ENCODE measurements around the gene B3GAT1.
"Not testable (repeated sequence)": the region's sequence is repeated elsewhere in the genome, so short reads cannot be mapped to it uniquely, and the experiment has no call there.

The B3GAT1 gene

DNA sequence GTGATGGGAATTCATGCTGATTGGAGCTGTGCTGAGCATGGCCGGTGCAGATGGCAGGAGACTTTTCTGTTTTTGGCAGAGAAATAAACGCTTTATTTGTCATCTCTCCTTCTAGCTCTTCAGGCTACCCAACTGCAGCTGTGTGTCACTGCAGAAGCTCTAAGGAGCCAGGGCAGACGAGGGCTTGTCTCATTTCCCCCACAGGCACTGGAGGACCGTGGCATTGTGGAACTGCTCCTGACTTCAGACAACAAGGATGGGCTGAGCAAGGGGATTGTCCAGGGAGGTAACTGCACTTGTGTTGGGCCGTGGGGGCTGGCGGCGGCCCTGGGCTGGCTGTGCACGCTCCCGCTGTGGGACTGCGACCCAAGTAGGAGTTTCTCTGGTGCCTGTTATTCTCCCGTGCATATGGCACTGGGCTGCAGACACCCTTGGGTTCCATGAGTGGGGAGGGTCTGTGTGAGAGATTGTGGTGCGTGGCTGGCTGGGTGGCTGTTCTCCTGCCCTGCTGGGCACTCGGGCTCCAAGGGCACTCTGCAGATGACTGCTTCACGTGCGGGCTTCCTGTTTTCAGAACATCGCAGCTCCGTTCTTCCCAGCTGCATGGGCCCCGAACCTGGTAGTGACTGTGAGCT lies 53.1 kb downstream of the B3GAT1 start:
- in situ Hi-C loops (cut with HindIII; ENCODE audit: low sequenced_read_pairs): no loop called here

DNA sequence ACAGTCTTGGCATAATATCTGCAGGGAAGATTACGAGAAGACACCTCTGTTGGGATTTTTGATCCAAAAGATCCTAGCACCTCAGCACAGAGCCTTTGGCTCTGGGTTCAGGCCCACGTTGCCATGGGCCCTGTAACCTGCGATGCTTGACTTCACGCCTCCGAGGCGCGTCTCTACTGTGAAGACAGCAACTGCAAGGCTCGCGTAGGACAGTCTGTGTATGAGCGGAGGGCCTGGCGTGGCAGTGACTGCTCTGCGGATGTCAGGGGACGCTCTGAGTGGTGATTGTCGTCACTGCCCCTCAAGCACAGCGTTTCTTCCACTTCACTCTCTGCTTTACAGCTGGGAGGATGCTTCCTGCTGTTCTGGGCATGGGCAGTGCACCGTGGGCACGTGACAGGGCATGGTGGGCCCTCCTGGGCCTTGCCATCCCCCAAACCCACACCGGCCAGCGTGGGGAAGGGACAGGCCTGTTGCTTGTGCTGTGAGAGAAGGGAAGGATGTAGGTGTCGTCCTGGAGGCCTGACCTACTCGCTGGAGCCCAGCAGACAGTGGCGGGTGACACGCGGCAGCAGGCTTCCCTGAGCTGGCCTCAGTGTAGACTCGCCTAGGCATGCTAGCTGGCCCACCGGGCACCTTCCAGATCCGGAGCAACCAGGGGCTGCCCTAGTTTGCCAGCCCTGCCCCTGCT lies 53.7 kb downstream of the B3GAT1 start:
- in situ Hi-C loops (cut with HindIII; ENCODE audit: low sequenced_read_pairs): no loop called here

GRCh38 chr11:134357545-134357839 lies 54.5 kb downstream of the B3GAT1 start:
- in situ Hi-C loops (cut with HindIII; ENCODE audit: low sequenced_read_pairs): no loop called here

DNA sequence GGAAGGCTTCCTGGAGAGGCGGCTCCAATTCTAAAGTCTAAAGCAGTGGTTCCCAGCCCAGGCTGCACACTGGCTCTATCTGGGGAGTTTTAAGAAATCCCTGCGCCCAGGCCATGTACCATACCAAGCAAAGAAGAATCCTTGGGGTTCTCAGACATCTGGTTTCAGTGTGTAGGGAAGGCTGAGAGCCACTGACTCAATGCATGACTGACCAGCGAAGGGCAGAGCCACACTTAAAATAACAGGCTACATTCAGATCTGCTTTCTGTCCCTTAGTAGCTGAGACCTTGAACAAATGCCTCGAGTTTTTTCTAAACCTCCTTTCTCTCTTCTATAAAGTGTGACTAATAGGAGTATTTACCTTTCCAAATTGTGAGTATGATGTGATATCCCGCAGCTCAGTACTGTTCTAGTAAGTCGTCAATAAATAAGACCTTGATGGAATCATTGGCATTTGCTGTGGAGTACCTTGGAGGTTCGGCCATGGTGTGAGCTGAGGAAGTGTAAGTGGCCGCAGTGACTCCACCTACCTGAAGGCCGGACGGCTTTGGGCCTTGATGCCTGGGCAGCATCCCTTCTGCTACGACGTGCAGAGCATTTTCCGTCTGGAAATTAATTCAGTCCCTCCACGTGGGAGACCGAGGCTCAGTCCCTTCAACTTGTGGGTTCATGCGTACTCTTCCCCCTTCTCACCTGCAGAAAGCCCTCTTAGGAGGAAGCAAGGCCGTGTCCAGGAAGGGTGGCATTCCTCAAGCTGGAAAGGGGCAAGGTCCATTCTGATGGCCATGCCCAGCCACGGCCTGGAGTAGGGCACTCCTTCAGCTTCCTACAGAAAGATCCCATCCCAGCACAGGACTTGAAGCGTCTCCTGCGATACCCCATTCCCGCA lies 55.1 kb downstream of the B3GAT1 start:
- in situ Hi-C loops (cut with HindIII; ENCODE audit: low sequenced_read_pairs): no loop called here

DNA sequence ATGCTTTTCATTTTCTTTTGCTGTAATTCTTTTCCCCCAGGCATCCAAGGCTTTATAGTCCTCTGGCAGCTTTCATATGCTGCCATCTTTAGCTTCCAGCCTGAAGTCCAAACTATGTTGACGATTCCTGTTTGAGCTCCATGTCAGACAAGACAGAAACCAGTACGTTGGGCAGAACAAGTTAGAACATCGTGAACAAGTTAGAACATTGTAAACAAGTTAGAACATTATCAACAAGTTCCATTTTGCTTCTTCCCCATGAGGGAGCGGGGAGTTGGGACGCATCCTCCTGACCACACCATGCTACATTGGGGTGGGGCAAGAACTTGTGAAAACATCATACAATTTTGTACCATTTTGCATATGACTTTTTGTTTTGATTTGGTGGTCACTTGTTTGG lies 56.4 kb downstream of the B3GAT1 start:
- in situ Hi-C loops (cut with HindIII; ENCODE audit: low sequenced_read_pairs): no loop called here

GRCh38 chr11:134355136-134355535 lies 56.9 kb downstream of the B3GAT1 start:
- in situ Hi-C loops (cut with HindIII; ENCODE audit: low sequenced_read_pairs): no loop called here

DNA sequence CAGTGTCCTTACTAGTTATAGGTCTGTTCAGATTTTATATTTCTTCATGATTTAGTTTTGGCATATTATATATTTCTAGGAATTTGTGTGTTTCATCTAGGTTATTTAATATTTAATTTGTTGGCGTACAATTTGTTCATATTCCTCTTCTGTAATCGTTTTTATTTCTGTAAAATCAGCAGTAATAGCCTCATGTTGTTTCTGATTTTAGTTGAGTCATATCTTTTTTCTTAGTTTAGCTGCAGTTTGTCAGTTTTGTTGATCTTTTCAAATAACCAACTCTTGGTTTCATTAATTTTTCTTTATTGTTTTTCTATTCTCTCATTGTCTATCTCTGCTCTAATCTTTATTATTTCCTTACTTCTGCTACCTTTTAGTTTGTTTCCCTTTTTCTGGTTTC lies 59.9 kb downstream of the B3GAT1 start:
- in situ Hi-C loops (cut with HindIII; ENCODE audit: low sequenced_read_pairs): no loop called here

DNA sequence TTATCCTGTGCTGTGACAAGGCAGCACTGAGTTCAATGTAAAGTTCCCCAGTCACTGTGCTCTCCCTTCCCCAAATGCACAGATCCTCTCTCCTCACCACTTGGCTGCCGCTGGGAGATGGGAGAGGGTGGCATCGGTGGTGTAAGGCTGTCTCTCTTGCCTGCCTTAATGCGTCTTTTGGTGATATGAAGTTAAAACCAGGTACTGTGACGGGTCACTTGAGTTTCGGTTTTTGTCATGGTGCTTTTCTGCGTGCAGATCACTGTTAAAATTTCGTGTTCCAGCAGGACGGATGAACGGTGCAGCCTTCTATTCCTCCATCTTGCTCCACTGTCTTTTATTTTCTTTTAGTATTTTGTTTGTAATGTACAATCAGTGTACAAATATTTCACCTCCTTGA lies 61.7 kb downstream of the B3GAT1 start:
- in situ Hi-C loops (cut with HindIII; ENCODE audit: low sequenced_read_pairs): no loop called here

- in situ Hi-C loops (cut with HindIII; ENCODE audit: low sequenced_read_pairs): no loop called here
Measured at GRCh38 chr11:134349802-134350355, 62.2 kb downstream of the B3GAT1 start.

DNA sequence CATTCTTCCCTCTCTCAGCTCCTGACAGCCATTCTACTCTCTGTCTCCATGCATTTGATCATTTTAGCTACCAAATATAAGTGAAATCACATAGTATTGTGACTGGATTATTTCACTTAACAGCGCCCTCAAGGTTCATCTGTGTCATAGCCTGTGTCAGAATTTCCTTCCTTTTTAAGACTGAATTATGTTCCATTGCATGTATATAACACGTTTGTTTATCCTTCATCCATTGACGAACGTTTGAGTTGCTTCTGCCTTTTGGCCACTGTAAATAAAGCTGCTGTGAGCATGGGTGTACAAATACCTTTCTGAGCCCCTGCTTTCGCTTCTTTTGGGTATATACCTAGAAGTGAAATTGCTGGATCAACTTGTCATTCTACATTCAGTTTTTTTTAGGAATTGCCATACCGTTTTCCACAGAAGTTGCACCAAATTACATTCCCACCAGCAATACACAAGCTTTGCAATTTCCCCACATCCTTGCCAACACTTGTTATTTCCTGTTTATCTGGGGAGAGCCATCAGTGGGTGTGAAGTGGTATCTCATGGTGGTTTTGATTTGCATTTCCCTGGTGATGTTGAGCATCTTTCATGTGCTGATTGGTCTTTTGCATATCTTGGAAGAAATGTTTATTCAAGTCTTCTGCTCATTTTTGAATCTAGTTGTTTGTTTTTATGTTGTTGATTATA lies 62.8 kb downstream of the B3GAT1 start:
- in situ Hi-C loops (cut with HindIII; ENCODE audit: low sequenced_read_pairs): no loop called here

- in situ Hi-C loops (cut with HindIII; ENCODE audit: low sequenced_read_pairs): no loop called here
Measured at GRCh38 chr11:134347441-134347840, 64.6 kb downstream of the B3GAT1 start.

DNA sequence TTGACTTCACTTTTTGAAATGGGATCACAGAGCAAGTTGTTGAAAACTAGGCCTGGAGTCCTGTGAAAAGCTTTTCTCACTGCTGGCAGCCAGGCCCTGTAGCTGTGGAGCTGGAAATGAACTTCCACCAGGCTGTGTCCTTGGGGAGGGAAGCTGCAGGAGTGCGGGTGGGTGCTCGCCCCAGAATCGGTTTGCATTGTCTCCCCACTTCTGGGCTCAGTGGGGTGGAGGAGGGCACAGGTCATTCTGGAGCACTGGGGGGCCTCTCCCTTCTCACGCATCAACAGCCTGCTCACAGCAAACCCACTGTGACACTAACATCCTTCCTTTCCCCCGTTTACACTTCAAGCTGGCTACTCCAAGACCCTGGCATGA lies 65.1 kb downstream of the B3GAT1 start:
- in situ Hi-C loops (cut with HindIII; ENCODE audit: low sequenced_read_pairs): no loop called here

DNA sequence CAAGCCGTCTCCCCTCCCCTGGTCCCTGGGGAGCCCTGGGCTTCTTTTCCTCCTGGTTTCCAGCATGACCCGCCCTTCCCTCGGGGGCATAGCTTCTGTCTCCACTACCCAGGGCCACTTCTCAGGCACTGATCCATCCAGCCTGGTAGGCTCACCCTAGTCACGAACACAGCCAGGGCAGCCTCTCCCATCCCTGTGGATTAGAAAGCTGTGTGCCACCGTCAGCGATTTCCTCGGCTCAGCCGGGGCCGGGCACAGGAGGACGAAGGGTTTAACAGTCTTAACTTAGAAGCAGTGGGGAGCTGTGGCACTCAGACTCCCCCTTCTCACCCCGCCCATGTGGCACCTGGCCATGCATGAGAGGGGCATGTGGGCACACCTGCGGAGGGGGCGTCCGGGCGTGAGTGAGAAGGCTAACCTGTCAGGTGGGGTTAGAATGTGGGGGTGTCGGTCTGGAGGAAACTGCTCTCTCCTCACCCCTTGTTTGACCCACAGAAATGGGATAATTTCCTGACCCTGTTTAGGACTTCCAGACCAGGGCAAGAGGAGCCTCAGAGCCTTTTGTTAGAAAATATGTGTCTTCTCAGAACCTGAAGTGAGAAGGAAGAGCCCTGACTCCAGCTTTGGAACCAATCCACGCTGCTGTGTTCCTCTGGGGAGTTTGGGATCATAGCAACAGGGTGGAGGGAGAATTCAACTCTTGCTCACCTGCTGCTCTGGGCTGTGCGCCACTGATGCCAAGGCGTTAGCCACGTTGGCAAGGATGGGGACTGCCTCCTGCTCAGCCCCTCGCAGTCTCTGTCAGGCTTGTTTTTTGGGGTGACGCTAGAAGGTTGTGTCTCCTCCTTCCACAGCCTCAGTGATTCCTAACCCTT lies 65.7 kb downstream of the B3GAT1 start:
- in situ Hi-C loops (cut with HindIII; ENCODE audit: low sequenced_read_pairs): no loop called here

GRCh38 chr11:134345237-134345550 lies 66.8 kb downstream of the B3GAT1 start:
- in situ Hi-C loops (cut with HindIII; ENCODE audit: low sequenced_read_pairs): no loop called here

DNA sequence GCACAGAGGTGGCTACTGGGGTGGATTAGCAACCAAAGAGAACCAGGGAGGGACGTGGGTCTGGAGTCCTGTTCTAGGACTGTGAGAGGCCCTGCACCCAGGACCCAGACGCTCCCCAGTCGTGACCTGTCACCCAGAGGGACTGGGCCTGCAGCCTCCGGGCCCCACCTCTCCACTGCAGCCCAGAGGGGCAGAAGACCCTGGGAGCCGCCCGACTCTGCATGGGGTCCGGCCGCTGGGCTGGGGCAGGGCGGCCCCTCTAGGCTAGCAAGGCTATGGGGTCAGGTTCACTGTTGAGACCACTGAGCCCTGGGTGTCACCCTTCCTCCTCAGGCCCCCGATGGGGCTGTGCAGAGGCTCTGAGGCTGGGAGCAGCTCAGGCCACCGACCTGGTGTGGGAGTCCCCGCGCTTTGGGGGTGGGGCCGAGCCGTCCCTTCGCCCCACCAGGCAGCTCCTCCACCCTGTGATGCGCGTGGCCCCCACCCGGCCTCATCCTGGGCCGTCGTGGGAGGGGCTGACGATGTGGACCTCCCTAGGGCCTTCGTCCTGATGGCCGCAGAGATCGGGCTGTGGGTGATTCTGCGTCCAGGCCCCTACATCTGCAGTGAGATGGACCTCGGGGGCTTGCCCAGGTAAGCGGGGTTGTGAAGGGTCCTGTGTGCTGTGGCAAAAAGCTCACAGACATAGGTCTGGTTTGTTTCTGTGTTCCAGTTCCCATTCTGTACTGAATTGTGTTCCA lies 67.4 kb downstream of the B3GAT1 start:
- in situ Hi-C loops (cut with HindIII; ENCODE audit: low sequenced_read_pairs): not testable (repeated sequence)

- in situ Hi-C loops (cut with HindIII; ENCODE audit: low sequenced_read_pairs): no loop called here
Measured at GRCh38 chr11:134343646-134344045, 68.4 kb downstream of the B3GAT1 start.

- in situ Hi-C loops (cut with HindIII; ENCODE audit: low sequenced_read_pairs): no loop called here
Measured at GRCh38 chr11:134342572-134343340, 69.3 kb downstream of the B3GAT1 start.

DNA sequence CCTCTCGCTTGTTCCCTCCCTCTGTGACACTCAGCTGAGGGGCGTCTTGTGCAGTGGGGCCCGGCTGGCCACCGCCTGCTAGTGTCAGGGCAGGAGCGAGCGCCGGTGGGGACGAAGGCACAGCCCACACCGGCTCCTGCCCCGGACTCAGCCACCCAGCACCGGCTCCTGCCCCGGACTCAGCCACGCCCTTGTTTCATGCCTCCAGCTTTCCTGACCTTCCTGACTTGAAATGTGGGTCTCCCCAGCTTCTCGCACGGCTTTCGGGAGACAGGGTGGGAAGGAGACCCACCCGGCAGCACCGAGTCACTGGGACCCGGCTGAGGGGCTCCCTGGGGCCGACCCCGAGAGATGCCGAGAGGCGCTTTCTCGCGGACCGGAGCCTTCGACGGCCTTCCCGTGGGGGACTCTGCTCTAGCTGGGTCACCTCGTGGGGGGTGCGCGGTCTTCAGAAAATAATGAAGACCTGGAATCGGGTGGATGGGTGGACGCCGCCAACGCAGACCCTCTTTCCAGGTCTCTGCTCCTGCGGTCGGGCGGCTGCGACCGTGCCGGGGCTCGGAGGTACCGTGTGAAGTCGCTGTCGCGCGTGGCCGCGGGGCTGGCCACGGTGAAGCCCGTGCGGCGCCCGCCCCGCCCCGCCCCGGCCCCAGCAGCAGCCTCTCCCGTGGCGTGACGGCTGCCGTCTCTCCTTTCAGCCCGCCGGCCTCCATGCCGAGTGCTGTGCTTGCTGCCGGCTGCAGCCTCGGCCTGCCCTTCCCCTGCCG lies 70.1 kb downstream of the B3GAT1 start:
- in situ Hi-C loops (cut with HindIII; ENCODE audit: low sequenced_read_pairs): no loop called here

Measured in DLD1 (cell line).